ENCODE data around the gene PRRC2B.
A peak's percentile ranks its signal among the peaks of the same experiment; 100 is the strongest.
"Not testable (repeated sequence)": the region's sequence is repeated elsewhere in the genome, so short reads cannot be mapped to it uniquely, and the experiment has no call there.

Gene PRRC2B

DNA sequence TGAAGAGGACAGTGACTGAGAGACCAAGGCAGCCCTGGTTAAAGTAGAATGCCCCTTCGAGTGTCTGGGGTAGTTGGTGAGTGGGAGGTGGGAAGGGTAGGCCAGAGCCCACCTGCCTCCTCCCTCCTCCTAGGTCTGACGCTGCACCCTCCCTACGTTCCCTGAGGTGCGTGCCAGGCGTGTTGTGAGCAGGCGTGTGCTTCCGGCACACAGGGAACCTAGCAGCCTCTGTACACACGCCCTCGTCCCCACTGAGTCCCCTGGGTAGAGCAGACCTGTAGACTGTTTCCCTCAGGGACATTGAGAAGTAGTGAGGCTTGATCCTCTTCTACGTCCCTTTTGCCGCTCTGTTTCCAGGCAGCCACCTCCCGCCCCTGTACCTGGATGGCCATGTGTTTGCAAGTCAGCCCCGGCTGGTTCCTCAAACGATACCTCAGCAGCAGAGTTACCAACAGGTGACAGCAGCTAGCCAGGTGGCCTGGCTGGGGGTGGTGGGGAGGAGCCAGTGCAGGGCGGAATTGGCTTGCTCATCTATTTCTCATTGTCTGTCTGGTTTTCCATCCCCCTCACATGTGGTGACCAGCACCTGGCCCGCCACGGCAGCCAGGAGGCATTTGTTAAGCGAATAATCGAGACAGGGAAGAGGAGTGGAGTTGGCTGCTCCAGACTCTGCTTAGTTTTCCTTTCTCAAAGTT lies 92.0 kb downstream of the PRRC2B start:
- DNase-seq (ENCODE audit: low read depth): no peak

DNA sequence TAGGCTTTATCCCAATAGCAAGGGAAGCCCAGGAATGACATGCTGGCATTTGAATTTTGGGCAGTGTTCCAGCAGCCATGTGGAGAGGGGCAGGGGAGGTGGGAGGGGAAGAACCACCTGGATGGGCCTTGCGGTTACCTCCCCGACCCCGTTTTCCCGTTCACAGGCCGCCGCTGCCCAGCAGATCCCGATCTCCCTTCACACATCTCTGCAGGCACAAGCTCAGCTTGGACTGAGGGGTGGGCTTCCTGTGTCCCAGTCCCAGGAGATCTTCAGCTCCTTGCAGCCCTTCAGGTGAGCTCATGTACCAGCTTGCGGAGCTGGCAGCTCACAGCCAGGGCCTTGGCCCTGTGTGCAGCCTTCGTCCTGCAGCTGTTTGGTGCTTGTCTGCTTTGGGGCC lies 93.1 kb downstream of the PRRC2B start:
- DNase-seq (ENCODE audit: low read depth): no peak

DNA sequence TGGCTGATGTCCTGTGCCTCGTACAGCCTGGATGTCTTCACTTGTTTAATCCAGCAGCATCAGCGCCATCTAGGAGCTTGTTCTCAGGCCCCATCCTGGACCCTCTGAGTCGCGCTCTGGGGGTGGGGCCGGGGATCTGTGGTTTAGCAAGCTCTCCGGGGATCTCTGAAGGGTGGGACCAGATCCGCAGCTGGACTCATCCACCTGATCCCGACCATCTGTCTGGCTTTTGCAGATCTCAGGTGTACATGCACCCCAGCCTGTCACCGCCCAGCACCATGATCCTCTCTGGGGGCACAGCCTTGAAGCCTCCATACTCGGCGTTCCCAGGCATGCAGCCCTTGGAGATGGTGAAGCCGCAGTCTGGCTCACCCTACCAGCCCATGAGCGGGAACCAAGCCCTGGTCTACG lies 93.7 kb downstream of the PRRC2B start:
- DNase-seq (ENCODE audit: low read depth): no peak

DNA sequence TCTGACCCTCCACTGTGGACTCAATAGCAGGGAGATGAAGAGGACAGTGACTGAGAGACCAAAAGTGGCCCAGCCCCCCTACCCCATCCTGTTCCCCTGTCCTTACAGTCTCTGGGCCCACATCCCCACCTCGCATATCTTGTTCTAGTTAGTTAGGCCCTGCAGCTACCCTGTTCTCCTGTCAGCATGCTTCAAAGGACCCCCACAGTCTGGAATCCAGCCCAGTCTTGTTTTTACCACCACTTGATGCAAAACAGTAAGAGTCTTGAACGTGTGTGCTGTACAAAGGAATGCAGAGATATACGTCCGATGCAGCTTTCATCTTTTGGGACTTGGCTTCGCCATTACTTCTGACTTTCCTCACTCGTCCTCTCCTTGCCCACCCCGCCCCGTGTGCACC lies 96.6 kb downstream of the PRRC2B start:
- DNase-seq (ENCODE audit: low read depth): no peak

DNA sequence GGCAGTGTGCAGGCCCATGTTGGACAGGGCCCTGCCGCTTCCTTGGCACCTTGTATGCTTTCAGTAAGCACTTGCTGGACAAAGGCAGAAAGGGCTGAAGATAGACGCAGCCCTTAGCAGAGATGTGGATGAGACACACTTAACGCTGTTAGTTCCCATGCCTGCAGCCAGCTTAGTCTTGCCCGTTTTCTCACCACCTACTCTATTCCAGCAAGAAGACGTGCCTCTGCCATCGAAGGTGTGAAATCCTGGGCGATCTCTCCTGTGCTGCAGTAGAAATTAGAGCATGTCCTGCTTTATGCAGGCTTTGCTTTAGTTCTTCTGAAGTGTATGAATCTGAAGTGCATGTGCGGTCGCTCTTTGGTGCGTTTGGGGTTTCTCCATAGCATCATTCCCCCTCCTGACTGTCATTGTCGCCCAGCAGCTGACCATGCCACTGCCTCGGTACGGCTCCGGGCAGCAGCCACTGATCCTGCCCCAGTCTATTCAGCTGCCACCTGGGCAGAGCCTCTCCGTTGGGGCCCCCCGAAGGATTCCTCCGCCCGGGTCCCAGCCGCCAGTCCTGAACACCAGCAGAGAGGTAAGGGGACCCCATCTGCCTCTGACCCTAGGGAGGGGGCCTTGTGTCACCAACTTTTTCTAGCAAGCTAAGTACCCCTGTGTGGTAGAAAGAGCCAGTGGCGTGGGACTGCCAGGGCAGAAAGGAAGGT lies 97.3 kb downstream of the PRRC2B start:
- DNase-seq (ENCODE audit: low read depth): no peak

DNA sequence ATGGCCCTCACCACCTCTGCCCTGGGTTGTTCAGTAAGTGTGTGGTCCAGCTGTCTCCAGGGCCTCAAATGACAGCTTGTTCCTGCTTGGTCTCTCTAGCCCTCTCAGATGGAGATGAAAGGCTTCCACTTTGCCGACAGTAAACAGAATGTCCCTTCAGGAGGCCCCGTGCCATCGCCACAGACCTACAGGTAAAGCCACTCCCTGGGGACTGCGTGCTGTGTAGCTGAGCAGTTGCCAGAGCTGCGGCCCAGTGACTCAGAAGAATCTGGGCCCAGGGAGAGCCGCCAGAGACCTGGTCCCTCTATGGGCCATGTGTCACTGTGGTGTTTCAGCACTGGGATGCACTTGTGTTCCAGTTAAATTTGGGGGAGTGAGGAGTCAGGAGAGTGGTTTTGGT lies 98.2 kb downstream of the PRRC2B start:
- DNase-seq (ENCODE audit: low read depth): no peak

DNA sequence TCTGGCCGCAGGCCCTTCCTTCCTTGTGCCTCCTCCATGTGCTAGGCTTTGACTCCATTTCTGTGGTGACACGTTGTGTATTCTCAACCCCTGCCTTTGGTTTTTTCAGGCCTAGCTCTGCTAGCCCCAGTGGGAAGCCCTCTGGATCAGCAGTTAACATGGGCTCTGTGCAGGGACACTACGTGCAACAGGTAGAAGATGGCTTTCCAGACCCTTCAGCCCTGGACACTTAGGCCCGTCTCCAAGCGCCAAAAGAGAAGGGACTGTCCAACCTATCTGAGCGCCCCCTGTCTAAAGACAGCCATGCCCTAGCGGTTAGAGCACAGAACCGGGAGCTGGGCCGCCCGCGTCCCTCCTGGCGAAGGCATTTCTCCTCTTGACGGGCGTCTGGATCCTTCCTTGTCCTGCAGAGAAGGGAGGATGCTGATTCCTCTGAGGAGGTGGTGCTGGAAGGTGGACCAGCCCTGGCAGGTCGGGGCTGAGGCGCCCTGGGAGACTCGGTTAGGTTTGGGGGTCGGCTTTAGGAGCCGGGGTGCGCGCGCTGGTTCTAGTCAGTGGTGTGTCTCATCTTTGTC lies 100.5 kb downstream of the PRRC2B start:
- no peak for DNase-seq (ENCODE audit: low read depth)

DNA sequence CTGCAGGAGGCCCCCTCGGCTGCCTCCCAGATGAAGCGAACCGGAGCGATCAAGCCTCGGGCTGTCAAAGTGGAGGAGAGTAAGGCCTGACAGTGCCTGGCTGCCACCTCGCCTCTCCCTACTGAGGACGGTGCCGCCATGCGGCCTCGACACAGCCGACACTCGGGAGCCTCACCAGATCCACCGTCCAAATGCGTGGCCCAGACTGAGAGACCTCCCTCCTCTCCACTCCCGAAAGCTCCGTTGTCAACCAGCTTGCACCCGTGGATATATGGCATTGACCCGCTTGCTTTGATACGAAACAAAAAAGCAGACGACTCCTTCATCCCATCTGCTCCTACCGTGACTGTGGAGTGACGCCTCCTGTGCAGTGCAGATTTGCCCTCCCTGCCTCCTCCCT lies 101.9 kb downstream of the PRRC2B start:
- DNase-seq (ENCODE audit: low read depth): no peak

DNA sequence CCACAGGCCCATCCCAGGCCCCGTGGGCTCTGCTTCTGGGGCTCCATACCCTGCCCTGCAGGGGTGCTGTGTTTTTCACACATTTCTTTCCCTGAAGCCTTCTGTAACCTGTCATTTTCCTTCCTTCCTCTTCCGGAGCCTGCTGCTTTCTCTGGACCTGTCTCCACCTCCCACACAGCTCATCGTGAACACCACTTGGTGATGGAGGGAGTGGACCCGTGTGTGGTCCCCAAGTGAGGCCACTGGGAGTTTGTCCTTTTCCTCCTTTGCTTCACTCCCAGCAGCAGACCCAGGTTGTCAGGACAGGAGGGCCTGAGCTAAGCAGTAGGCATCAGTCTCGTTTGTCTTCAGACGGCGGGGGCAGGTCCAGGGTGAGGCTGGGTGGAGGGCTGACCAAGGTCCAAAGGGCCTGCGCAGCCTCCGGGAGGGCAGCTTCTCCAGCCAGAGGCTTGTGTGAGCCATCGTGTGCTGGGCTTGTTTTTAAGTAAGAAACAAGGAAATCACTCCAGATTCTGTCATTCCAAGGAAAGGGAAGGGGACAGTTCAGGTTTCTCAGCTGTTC lies 103.0 kb downstream of the PRRC2B start:
- no peak for DNase-seq (ENCODE audit: low read depth)

DNA sequence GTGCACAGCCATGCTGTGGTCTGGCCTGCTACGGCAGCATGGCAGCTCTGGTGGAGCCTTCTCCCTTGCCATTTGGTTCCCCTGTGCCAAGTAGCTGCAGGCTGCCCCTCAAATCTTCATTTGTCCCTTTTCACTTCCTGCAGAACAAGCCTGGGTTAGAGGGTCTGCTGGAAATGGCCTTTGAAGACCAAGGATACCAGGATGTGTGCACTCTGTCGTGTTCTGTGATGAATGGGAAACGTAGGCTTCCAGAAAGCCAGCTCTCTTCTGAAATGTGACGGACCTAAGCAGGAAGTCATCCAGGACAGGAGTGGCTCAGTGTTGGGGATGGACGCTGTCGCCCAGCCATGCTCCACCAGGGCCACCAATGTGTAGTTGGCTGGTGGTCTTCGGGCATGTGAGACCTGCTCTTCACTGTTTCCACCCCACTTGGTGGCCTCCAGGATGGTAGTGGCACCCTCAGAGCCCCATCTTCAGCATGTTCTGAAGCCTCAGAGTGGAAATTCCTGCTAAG lies 105.4 kb downstream of the PRRC2B start:
- no peak for DNase-seq (ENCODE audit: low read depth)

DNA sequence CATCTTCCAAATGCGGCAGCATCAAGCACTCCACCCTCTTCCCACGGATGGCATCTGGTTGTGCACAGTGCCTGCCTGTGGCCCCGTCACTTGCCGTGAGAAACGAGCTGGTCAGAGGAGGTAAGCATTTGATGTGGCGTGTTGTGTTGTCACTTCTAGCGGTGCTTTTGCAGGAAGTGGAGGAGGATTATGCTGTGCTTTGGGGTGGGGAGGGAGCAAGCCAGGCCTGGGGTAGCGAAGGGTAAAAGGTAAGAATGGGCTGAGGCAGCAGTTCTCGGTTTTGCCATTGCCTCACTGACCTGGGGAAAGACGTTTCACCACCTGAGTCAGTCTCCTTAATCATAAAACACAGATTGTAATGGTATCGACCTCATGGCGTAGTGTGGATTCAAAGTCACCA lies 106.5 kb downstream of the PRRC2B start:
- DNase-seq (ENCODE audit: low read depth): peak; percentile 33

DNA sequence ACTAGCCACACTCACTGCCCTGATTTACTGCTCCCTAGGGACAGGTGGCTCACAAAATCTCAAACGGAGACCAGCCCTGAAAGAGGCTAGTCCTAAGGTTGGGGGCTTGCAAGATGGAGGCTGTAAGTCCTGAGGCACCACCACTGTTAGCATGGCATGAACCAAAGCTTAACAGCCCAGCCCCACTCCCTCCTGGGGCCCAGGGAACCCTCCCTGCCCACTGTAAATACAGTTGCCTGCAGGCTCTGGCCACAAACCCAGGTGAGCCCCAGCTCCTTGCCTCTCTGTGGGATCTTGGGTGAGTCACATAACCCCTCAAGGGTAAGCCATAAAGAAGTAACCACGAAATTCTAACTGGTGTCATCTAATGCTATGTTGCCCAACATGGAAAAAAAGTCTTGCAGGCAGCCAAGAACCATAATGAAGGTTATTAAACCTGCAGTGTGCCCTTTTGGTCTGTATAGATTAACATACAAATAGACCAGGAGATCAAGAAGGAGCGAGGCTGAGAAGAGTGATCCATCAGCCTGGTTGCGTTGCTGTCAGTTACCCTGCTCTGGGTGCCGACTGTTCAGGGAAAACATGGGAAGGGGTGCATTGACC lies 107.2 kb downstream of the PRRC2B start:
- peak; percentile 20 for DNase-seq (ENCODE audit: low read depth)

DNA sequence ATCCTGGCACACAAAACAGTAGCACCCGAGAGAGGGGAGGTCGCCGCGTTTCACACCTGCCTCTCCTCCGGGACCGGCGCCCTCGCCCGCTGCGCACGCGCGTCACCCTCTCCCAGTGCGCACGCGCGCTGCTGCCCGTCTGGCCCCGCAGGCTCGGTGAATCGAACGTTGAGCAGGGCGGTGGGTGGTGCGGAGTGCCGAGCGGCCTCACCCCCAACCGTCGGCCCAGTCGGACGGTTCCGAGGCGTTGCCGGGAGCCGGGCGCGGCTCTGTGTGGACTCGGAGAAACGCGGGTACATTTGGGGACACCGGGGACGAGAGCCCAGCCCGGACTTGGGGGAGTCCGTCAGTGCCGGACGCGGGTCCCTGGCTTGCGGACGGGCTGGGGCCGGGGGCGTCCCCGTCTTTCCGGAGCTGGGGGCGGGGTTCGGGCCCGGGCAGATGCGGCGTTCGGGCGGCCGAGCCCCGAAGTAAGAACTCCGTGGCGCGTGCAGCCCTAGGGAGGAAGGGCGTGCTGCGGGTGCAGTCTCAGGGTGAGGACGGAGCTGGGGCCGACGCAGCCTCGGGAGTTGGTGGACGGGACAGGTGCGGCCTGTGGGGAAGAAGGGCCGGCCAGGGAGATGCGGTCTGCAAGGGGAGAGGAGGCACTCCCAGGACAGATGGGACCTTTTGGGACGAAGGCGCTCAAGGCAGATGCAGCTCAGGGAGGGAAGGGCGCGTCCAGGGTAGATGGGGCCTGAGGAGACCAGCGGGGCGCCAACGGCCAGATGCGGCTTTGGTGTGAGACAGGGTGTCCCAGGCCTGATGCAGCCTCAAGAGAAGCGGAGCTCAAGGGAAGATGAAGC lies 109.1 kb downstream of the PRRC2B start, which contains the start of gene POMT1:
TSS of gene POMT1 (plus strand) at position 138 of the 845 bp plus-strand sequence. CDS start 1,301 bp downstream, outside the sequence.
- DNase-seq (ENCODE audit: low read depth): peak; percentile 65

DNA sequence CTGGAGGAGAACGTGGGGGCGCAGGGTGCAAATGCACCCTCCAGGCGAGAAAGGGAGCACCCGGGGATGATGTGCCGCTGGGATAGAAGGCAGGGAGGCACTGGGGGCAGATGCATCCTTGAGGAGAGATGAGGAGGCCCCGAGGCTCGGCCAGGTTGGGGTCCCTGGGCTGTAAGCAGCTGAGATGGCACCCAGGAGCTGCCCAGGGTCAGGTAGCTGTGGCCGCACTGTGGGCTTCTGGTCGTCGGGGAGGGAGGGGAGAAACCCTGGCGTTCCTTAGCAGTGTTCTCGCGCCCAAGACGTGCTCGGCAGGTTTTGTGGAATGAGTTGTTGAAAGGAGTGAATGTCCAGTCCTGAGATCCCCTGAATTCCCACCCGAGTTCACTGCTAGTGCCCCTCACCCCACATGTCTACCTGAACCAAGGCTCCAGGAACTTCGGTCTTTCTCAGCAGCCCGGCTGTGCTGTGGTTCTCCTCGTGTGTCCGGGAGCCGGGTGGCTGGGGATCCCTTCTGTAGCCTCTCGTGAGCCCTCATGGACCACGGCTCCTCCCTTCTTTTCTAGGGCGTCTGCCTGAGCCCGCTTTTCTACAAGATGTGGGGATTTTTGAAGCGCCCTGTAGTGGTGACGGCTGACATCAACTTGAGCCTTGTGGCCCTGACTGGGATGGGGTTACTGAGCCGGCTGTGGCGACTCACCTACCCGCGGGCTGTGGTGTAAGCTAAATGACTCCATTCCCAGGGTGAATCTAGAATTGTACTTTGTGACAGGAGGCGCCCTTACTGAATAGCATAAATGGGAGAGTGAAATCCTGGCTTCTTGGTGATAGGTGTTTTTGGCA lies 110.0 kb downstream of the PRRC2B start:
- peak; percentile 40 for DNase-seq (ENCODE audit: low read depth)

DNA sequence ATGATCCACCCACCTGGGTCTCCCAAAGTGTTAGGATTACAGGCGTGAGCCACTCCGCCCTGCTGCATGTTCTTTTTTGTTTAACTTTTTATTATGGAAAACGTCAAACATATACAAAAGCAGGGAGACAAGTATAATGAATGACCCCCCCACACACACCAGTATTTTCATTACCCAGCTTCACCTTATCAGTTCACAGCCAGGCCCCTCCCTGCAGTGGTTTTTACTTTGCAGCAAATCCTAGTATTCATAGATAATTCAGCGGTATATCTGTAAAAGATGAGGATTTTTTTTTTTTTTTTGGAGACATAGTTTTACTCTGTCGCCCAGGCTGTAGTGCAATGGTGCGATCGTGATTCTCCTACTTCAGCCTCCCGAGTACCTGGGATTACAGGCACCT lies 111.1 kb downstream of the PRRC2B start:
- DNase-seq (ENCODE audit: low read depth): no peak

DNA sequence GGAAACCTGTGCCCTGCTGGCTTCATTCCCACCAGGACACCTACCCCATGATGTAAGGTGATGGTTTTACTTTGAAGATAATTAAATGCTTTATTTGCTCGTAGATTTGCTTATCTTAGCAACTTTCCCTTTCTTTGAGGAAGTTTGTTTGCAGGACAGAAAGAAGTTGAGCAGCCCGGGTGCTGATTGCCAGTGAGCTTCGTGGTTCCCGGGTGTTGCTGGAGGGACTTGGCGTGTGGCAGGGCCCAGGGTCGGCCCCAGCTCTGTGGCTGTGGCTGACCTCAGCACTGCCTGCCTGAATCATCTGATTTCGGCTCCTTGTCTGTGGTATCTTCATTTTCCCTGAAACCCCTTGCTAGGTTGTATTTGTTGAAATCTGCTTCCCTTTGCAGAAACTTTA lies 117.5 kb downstream of the PRRC2B start:
- DNase-seq (ENCODE audit: low read depth): no peak

DNA sequence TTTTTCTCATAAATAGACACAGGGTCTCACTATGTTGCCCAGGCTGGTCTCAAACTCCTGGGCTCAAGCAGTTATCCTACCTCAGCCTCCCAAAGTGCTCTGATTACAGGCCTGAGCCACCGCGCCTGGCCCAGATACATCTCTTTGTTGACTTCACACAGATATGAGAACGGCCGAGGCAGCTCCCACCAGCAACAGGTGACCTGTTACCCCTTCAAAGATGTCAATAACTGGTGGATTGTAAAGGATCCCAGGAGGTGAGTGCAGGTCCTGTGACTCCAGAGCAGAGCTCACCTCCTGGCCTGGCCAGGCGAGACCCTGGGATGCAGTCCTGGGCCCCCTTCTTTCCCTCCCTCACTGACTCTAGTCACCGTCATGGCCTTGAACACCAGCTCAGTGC lies 118.0 kb downstream of the PRRC2B start:
- no peak for DNase-seq (ENCODE audit: low read depth)

DNA sequence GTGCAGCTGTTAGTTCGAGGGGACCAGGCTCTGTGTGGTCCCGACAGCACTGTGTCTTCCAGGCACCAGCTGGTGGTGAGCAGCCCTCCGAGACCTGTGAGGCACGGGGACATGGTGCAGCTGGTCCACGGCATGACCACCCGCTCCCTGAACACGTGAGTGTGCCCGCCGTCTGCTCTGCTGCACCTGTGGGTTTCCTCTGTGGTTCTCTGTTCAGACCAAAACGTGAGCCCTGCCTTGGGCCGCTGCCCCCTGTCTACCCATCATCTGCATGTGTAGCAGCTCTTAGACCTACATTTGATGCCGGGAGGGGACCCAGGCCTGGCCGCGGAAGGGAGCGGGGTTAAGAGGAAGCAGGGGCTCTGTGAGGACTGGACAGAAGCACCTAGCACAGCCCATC lies 119.3 kb downstream of the PRRC2B start:
- DNase-seq (ENCODE audit: low read depth): no peak

DNA sequence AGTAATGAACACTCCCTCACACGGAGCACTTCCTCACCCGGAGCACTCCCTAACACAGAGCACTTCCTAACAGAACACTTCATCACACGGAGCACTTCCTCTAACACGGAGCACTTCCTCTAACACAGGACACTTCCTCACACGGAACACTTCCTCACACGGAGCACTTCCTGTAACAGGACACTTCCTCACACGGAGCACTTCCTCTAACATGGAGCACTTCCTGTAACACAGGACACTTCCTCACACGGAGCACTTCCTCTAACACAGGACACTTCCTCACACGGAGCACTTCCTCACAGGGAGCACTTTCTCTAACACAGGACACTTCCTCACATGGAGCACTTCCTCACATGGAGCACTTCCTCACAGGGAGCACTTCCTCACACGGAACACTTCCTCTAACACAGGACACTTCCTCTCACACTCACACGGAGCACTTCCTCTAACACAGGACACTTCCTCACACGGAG lies 121.7 kb downstream of the PRRC2B start:
- not testable (repeated sequence) for DNase-seq (ENCODE audit: low read depth)

DNA sequence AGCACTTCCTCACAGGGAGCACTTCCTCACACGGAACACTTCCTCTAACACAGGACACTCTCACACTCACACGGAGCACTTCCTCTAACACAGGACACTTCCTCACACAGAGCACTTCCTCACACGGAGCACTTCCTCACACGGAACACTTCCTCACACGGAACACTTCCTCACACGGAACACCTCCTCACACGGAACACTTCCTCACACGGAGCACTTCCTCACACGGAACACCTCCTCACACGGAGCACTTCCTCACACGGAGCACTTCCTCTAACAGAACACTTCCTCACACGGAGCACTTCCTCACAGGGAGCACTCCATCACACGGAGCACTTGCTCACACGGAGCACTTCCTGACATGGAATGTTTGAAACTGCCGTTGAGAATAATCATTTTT lies 122.2 kb downstream of the PRRC2B start:
- DNase-seq (ENCODE audit: low read depth): no peak
